HT-29 (cell line): Measurements from ENCODE around the gene ASB16. TPM values are rescaled to one million over a fixed set of nuclear protein-coding genes. Genes with fewer than 3 reads are reported as not detected.
"Not testable (repeated sequence)": the region's sequence is repeated elsewhere in the genome, so short reads cannot be mapped to it uniquely, and the experiment has no call there.

ENCODE experiments used
- DNase-seq: peaks from one replicate; pipeline ENCODE4 v3.0.0-alpha.2; 2015; ENCODE audit warnings: low spot score
- total RNA-seq: library from RNA; depleted of rRNA; stranded (reverse); fragments of >200 nt; shearing (Covaris generic); gene quantifications from 2 replicates; pipeline ENCODE4 v1.2.3, GENCODE V29; 2014; rRNA removed

ASB16 gene
- 0.03 TPM in 1 of 2 replicates, not detected in the other for total RNA-seq

- DNase-seq, result no peak
Measured at GRCh38 chr17:44170499-44171201, at the start of gene ASB16. ASB16 (plus strand) TSS chr17:44170704; CDS start chr17:44170790, 86 bp downstream.

- no peak for DNase-seq
Measured at GRCh38 chr17:44120851-44121605, 49.5 kb upstream of the ASB16 start.

GRCh38 chr17:44121997-44122815 lies 48.3 kb upstream of the ASB16 start:
- no peak for DNase-seq

- DNase-seq, result no peak
Measured at GRCh38 chr17:44122816-44123355, 47.6 kb upstream of the ASB16 start.

- DNase-seq, result peak; percentile 93
Measured at GRCh38 chr17:44123356-44124117, 47.0 kb upstream of the ASB16 start, which contains the start of gene HDAC5. HDAC5 (minus strand) TSS chr17:44123641; CDS start chr17:44117515, 6,126 bp downstream.

GRCh38 chr17:44124118-44124438 lies 46.4 kb upstream of the ASB16 start:
- no peak for DNase-seq

- DNase-seq, result no peak
Measured at GRCh38 chr17:44128383-44128782, 42.1 kb upstream of the ASB16 start.

GRCh38 chr17:44130693-44131349 lies 39.7 kb upstream of the ASB16 start:
- no peak for DNase-seq

GRCh38 chr17:44131372-44131771 lies 39.1 kb upstream of the ASB16 start:
- DNase-seq, result not testable (repeated sequence)

GRCh38 chr17:44132275-44132821 lies 38.2 kb upstream of the ASB16 start:
- DNase-seq, result no peak

GRCh38 chr17:44133918-44134476 lies 36.5 kb upstream of the ASB16 start:
- no peak for DNase-seq

GRCh38 chr17:44134752-44135568 lies 35.5 kb upstream of the ASB16 start:
- DNase-seq, result no peak

GRCh38 chr17:44137891-44138709 lies 32.4 kb upstream of the ASB16 start:
- peak; percentile 72 for DNase-seq

GRCh38 chr17:44143921-44144320 lies 26.6 kb upstream of the ASB16 start:
- DNase-seq, result not testable (repeated sequence)

- DNase-seq, result no peak
Measured at GRCh38 chr17:44144966-44145739, 25.4 kb upstream of the ASB16 start.

- DNase-seq, result no peak
Measured at GRCh38 chr17:44146375-44147346, 23.8 kb upstream of the ASB16 start.
